HEK293 (cell line): ENCODE results near the gene SPACDR.

Experiments used
- BCL11A ChIP-seq: fragments of 450-650 bp; formaldehyde crosslinking; IDR thresholded peaks from 2 replicates; pipeline ENCODE4 v1.5.1; 2016; ENCODE audit warnings: low read depth, missing biosample characterization, missing genetic modification characterization
- GLI4 ChIP-seq: fragments of 450-650 bp; formaldehyde crosslinking; IDR thresholded peaks from 2 replicates; pipeline ENCODE4 v1.5.1; 2016; ENCODE audit warnings: missing biosample characterization, missing genetic modification characterization
- HOXD13 ChIP-seq: sonication (generic); formaldehyde crosslinking; IDR thresholded peaks from 2 replicates; pipeline ENCODE4 v1.8.0; 2022; ENCODE audit warnings: missing genetic modification reagents, borderline replicate concordance
- KLF10 ChIP-seq: fragments of 450-650 bp; IDR thresholded peaks from 2 replicates; pipeline ENCODE4 v1.5.1; 2018; ENCODE audit warnings: missing biosample characterization, mild to moderate bottlenecking, missing genetic modification characterization
- KLF16 ChIP-seq: fragments of 450-650 bp; formaldehyde crosslinking; IDR thresholded peaks from 2 replicates; pipeline ENCODE4 v1.5.1; 2017; ENCODE audit warnings: missing biosample characterization, missing genetic modification characterization
- PRDM2 ChIP-seq: fragments of 450-650 bp; formaldehyde crosslinking; IDR thresholded peaks from 2 replicates; pipeline ENCODE4 v1.5.1; 2016; ENCODE audit warnings: missing biosample characterization, missing genetic modification characterization, borderline replicate concordance
- SCRT2 ChIP-seq: fragments of 450-650 bp; formaldehyde crosslinking; IDR thresholded peaks from 2 replicates; pipeline ENCODE4 v1.5.1; 2016; ENCODE audit warnings: missing biosample characterization, missing genetic modification characterization
- ZBTB49 ChIP-seq: fragments of 450-650 bp; formaldehyde crosslinking; IDR thresholded peaks from 2 replicates; pipeline ENCODE4 v1.5.1; 2016; ENCODE audit warnings: missing biosample characterization, missing genetic modification characterization, low read depth
- ZBTB6 ChIP-seq: fragments of 450-650 bp; formaldehyde crosslinking; IDR thresholded peaks from 2 replicates; pipeline ENCODE4 v1.5.1; 2017; ENCODE audit warnings: missing biosample characterization, missing genetic modification characterization
- ZFP41 ChIP-seq: fragments of 450-650 bp; formaldehyde crosslinking; IDR thresholded peaks from 2 replicates; pipeline ENCODE4 v1.5.1; 2016; ENCODE audit warnings: missing biosample characterization, missing genetic modification characterization, borderline replicate concordance
- ZNF112 ChIP-seq: fragments of 450-650 bp; formaldehyde crosslinking; IDR thresholded peaks from 2 replicates; pipeline ENCODE4 v1.5.0; 2017; ENCODE audit warnings: missing biosample characterization, missing genetic modification characterization
- ZNF16 ChIP-seq: fragments of 450-650 bp; formaldehyde crosslinking; IDR thresholded peaks from 2 replicates; pipeline ENCODE4 v1.5.1; 2016; ENCODE audit warnings: low read depth, missing biosample characterization, missing genetic modification characterization
- ZNF266 ChIP-seq: fragments of 450-650 bp; formaldehyde crosslinking; IDR thresholded peaks from 2 replicates; pipeline ENCODE4 v1.5.1; 2016; ENCODE audit warnings: missing biosample characterization, missing genetic modification characterization, low read depth
- ZNF341 ChIP-seq: fragments of 450-650 bp; formaldehyde crosslinking; IDR thresholded peaks from 2 replicates; pipeline ENCODE4; 2016; ENCODE audit warnings: low read depth, missing biosample characterization, missing genetic modification characterization
- ZNF350 ChIP-seq: fragments of 450-650 bp; formaldehyde crosslinking; IDR thresholded peaks from 2 replicates; pipeline ENCODE4 v1.5.0; 2017; ENCODE audit warnings: missing biosample characterization, mild to moderate bottlenecking, missing genetic modification characterization
- ZNF366 ChIP-seq: fragments of 450-650 bp; formaldehyde crosslinking; conservative IDR thresholded peaks from 2 replicates; pipeline ENCODE4 v1.5.1; 2016; ENCODE audit warnings: missing biosample characterization, missing genetic modification characterization
- ZNF416 ChIP-seq: fragments of 450-650 bp; formaldehyde crosslinking; IDR thresholded peaks from 2 replicates; pipeline ENCODE4 v1.5.1; 2016; ENCODE audit warnings: missing biosample characterization, missing genetic modification characterization
- ZNF558 ChIP-seq: fragments of 450-650 bp; formaldehyde crosslinking; IDR thresholded peaks from 2 replicates; pipeline ENCODE4 v1.5.1; 2016; ENCODE audit warnings: missing biosample characterization, missing genetic modification characterization
- ZNF560 ChIP-seq: fragments of 450-650 bp; formaldehyde crosslinking; IDR thresholded peaks from 2 replicates; pipeline ENCODE4 v1.5.1; 2017; ENCODE audit warnings: missing biosample characterization, missing genetic modification characterization, borderline replicate concordance
- ZNF600 ChIP-seq: fragments of 450-650 bp; formaldehyde crosslinking; IDR thresholded peaks from 2 replicates; pipeline ENCODE4 v1.5.1; 2016; ENCODE audit warnings: missing biosample characterization, missing genetic modification characterization
- ZNF621 ChIP-seq: fragments of 450-650 bp; formaldehyde crosslinking; IDR thresholded peaks from 2 replicates; pipeline ENCODE4 v1.5.1; 2017; ENCODE audit warnings: missing biosample characterization, missing genetic modification characterization
- ZNF76 ChIP-seq: fragments of 450-650 bp; formaldehyde crosslinking; IDR thresholded peaks from 2 replicates; pipeline ENCODE4; 2016; ENCODE audit warnings: low read depth, missing biosample characterization, missing genetic modification characterization, borderline replicate concordance
- TF ChIP-seq, protein P1 (sequence below): fragments of 450-650 bp; formaldehyde crosslinking; IDR thresholded peaks from 2 replicates; pipeline ENCODE4 v1.5.1; 2017; ENCODE audit warnings: missing biosample characterization, missing genetic modification characterization
- TF ChIP-seq, protein P2 (sequence below): fragments of 450-650 bp; formaldehyde crosslinking; IDR thresholded peaks from 2 replicates; pipeline ENCODE4 v1.5.1; 2016; ENCODE audit warnings: missing biosample characterization, missing genetic modification characterization
- TF ChIP-seq, protein P3 (sequence below): fragments of 450-650 bp; formaldehyde crosslinking; IDR thresholded peaks from 2 replicates; pipeline ENCODE4 v1.5.1; 2016; ENCODE audit warnings: missing biosample characterization, missing genetic modification characterization

Gene SPACDR

GRCh38 chr7:100428967-100429636 lies 35.0 kb downstream of the SPACDR start (continued):
- TF ChIP-seq ZBTB49 (tag by site-specific recombination) (no peak), ZNF266 (no peak), ZNF600 (tag by site-specific recombination) (peak; percentile 35; the same call in 1 of the 2 replicates), ZNF350 (tag by site-specific recombination) (no peak), ZNF112 (no peak), GLI4 (tag by site-specific recombination) (peak; percentile 84), ZNF366 (no peak; the same call in 1 of the 2 replicates), ZNF621 (tag by site-specific recombination) (no peak), SCRT2 (tag by site-specific recombination) (0 out of 2 replicates have a peak, but pooled peaks have one; percentile 9), ZNF76 (peak; percentile 10; the same call in 1 of the 2 replicates), ZNF16 (tag by site-specific recombination) (no peak), BCL11A (tag by site-specific recombination) (0 out of 2 replicates have a peak, but pooled peaks have one; percentile 20), KLF10 (tag by site-specific recombination) (peak; percentile 99), KLF16 (tag by site-specific recombination) (peak; percentile 55; the same call in 1 of the 2 replicates), ZBTB6 (tag by site-specific recombination) (0 out of 2 replicates have a peak, but pooled peaks have one; percentile 28), PRDM2 (tag by site-specific recombination) (no peak), HOXD13 (CRISPR knock-in tag) (no peak), ZFP41 (tag by site-specific recombination) (no peak), ZNF560 (tag by site-specific recombination) (no peak), ZNF558 (tag by site-specific recombination) (no peak; the same call in 1 of the 2 replicates), ZNF341 (peak; percentile 100), ZNF416 (tag by site-specific recombination) (no peak)
- TF ChIP-seq, protein P1, sequence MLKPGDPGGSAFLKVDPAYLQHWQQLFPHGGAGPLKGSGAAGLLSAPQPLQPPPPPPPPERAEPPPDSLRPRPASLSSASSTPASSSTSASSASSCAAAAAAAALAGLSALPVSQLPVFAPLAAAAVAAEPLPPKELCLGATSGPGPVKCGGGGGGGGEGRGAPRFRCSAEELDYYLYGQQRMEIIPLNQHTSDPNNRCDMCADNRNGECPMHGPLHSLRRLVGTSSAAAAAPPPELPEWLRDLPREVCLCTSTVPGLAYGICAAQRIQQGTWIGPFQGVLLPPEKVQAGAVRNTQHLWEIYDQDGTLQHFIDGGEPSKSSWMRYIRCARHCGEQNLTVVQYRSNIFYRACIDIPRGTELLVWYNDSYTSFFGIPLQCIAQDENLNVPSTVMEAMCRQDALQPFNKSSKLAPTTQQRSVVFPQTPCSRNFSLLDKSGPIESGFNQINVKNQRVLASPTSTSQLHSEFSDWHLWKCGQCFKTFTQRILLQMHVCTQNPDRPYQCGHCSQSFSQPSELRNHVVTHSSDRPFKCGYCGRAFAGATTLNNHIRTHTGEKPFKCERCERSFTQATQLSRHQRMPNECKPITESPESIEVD (tag by site-specific recombination): no peak
- TF ChIP-seq, protein P2, sequence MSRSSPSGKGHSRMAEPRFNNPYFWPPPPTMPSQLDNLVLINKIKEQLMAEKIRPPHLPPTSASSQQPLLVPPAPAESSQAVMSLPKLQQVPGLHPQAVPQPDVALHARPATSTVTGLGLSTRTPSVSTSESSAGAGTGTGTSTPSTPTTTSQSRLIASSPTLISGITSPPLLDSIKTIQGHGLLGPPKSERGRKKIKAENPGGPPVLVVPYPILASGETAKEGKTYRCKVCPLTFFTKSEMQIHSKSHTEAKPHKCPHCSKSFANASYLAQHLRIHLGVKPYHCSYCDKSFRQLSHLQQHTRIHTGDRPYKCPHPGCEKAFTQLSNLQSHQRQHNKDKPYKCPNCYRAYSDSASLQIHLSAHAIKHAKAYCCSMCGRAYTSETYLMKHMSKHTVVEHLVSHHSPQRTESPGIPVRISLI (tag by site-specific recombination): no peak
- TF ChIP-seq, protein P3, sequence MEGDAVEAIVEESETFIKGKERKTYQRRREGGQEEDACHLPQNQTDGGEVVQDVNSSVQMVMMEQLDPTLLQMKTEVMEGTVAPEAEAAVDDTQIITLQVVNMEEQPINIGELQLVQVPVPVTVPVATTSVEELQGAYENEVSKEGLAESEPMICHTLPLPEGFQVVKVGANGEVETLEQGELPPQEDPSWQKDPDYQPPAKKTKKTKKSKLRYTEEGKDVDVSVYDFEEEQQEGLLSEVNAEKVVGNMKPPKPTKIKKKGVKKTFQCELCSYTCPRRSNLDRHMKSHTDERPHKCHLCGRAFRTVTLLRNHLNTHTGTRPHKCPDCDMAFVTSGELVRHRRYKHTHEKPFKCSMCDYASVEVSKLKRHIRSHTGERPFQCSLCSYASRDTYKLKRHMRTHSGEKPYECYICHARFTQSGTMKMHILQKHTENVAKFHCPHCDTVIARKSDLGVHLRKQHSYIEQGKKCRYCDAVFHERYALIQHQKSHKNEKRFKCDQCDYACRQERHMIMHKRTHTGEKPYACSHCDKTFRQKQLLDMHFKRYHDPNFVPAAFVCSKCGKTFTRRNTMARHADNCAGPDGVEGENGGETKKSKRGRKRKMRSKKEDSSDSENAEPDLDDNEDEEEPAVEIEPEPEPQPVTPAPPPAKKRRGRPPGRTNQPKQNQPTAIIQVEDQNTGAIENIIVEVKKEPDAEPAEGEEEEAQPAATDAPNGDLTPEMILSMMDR (tag by site-specific recombination): 0 out of 2 replicates have a peak, but pooled peaks have one; percentile 18
